GM19463 (cell line): ENCODE measurements around the gene NEGR1.

Experiments used
- ATAC-seq: cut with Tn5 transposase; IDR thresholded peaks from one replicate; pipeline ENCODE4 v1.9.1; 2021; ENCODE audit warnings: mild to moderate bottlenecking, moderate library complexity; ENCODE audit not compliant: unreplicated experiment

NEGR1 gene

DNA sequence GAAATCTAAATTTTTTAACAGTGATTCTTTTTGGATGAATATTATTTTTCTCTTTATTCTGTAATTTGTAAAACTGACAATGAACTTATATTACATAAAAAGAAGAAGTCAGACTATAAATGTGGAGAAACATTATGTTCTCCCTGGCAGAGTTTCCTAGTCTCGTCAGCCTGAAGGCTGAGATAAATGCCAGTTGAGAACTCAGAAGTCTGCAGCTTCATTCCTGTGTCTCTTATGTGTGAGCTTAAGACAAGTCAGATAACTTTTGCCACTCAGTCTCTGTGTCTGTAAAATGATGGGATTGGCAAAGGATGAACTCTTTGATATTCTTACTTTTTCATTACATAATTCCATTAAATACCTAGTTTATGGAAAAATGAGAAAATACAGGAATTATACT, 632.7 kb downstream of the NEGR1 start:
- no peak for ATAC-seq

DNA sequence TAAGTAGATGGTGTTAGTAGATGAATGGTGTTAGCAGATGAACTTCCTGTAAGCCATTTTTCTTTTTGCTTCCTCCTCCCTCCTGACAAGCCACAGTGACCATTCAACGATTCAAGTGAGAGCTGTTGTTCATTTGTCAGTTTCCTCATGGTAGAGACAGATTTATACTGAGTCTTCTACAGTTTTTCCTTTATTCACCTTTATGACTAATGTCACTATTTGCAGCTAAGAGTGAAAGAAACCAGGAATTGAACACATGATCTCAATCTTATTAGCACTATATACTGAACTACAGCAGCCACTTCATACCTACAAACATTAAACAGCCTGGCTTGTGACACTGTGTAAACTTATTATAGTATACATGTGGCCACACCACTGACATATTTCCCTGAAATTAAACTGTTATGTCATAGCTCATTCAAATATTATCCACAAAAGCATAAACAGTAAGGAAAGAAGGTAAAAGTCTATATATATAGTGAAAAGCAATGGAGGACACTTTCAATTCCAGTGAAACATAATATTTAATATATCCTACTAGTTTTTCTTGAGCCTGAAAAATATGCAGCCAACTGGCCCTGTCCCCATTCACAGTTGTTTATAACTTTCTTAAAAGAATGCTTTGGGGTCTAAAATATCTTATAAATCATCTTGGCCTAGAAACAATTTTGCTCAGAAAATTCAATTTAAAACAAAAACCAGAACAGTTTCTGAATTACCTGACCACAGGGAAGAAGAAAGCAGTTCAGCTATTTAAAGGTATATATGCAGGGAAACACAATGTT, 634.6 kb downstream of the NEGR1 start:
- no peak for ATAC-seq

DNA sequence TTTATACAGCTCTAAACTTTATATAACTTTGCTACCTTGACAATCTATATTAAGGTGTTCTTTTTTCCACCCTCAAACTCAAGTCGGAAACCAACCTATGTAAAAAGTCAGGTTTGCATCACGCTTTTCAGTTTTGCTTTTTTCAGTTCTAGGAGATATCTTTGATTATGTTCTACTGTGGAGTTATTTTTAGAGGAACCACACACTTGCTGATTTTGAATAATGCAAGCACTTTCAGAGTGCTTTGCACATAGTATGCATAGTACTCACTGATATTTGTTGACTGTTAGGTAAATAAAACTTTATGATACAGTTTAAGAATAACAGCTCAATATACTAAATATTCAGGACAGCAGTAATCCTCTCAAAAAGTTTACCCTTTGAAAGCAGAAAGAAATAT, 637.3 kb downstream of the NEGR1 start:
- no peak for ATAC-seq

DNA sequence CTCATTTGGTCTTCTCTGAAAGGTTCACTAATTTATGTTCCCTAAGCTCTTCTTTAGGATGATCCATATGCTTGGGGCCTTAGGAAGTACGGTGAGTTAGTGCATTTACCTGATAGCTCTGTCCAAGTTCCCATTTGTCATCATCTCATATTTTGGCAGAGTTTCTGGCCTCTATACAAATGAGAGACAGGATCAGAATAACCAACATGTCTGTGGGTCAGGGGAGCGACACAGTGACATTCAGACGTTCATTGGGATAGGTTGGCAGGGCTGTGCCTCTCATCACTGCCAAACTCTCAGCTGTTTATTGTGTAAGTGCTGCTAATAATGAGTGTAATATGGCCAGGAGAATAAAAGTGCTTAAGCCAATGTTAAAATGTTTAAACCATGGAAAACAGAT, 640.4 kb downstream of the NEGR1 start:
- ATAC-seq = no peak

DNA sequence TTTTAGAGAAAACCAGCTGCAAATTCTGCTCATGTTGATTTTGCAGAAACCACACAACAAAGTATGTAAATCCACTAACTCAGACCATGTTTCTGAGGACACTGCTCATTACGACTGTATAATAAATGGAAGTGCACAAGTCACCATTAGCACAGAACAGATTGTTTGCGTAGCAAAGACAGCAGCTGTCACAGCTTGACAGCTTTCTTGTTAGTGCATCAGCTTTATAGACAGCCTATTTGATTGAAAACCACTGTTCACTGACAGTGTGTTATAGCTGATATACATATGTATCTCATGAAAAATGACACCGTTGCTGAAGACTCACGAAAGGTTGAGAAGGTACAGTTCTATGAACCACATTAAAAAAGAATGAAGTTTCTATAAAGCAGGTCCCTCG, 641.3 kb downstream of the NEGR1 start:
- ATAC-seq = no peak

DNA sequence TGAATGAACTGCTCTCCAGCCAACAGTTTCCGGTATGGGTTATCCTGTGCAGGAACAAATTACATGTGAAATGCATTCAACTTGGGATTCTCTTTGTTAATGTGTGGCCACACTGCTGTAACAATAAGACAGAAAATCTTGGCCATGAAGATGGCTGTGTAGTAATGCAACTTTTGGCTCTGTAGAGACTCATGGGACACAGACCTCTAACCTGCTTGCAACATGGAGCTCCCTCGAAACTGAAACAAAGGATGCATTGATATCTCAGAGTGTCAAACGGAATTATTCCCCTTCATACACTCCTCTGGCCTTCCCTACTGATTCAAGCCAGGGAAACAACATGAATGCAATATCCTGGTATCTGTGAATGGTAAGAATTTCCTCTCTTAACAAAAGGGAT, 642.2 kb downstream of the NEGR1 start:
- no peak for ATAC-seq

DNA sequence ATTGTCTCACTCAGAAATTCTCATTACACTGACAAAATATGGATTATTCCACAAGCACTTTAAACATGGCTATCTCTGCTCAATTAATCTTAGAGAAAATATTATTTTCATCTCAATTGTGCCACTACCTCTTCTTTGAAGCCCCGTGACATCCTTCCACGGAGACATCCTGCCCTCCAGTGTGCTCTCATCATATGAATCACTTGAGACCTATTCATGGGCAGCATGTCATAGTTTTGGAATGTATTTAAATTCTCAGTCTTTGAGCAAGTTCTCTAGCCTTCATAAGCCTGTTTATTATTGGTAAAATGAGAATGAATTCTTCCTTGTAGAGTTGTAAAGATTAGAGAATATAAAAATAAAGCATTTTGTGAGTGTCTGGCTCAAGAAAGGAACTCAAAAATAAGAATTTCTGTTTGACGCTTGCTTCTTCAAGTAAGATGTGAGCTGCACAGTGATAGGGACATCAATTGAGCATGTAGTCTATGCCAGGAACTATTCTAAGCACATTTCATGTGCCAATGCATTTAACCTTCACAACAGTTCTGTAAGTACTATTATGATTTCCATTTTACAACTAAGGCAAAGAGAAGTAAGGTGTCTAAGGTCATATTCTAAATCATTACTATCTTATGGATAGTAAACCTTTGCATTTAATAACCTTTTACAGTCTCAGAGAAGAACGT, 644.1 kb downstream of the NEGR1 start:
- ATAC-seq = no peak

DNA sequence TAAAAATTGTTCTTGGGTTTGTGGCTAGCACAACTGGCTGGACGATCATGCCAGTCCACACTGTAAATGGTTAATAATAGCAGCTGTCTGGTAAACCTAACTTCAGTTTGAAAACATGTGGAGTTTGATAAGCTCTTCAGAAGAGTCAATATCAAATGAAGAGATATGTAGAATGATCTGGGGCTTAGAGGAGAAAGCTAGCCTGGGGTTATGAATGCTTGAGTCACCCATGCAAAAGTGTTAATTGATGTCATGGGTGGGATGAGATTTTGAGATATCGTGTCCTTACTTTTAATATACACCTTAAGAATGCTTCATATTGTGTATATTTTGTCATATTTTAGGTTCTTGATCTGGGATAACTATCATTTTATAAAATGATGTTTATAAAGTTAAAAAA, 646.8 kb downstream of the NEGR1 start:
- no peak for ATAC-seq

DNA sequence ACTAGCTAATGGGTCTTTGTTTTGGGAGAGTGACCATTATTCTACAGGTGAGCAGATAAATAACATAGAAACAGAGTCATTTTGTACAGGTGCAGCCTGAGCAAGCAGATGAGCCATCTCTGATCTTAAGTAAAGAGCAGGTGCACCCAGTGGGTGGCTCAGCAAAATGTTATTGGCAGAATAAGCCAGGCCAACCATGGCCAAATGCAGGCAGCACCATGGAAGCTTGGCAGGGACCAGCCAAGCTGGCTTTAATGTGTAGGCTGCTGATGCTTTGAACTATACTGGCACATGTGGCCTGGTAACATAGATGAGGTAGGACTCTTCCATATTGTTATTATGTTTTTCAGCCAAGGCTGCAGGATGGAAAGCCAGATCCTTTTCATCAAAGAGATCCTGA, 648.2 kb downstream of the NEGR1 start:
- ATAC-seq = no peak

DNA sequence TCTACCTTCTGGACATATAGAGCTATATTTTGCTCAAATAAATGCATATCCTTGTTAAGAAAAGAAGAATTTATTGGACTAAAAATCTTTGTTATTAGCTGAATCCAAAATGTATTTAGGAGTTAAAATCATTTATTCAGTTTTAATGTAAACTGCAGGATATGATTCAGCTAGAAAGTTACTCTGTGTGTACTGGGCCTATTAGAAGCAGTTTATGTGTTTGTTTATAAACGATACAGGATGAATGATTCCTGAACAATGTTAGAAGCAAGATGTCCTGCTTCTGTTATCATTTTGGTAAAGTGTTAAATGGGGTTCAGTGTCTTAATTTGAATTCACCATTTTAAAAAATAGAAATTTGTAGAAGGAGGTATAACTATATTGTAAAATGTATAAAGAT, 652.3 kb downstream of the NEGR1 start:
- no peak for ATAC-seq

DNA sequence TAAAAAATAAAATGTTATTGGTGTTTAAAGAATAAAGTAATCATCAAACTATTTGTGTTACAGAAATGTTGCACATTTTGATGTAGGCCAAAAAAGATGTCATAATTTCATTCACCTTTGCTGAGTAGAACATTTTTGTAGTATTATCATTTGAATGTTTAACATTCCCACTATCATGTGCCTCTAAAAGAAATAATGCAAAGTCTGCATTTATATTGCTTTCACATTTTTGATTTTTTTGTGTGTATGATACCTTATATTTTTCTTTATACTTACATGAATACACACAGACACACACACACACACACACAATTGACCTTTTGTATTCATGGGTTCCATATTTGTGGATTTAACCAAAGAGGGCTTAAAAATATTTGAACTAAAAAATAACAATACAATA, 657.3 kb downstream of the NEGR1 start:
- ATAC-seq = no peak

DNA sequence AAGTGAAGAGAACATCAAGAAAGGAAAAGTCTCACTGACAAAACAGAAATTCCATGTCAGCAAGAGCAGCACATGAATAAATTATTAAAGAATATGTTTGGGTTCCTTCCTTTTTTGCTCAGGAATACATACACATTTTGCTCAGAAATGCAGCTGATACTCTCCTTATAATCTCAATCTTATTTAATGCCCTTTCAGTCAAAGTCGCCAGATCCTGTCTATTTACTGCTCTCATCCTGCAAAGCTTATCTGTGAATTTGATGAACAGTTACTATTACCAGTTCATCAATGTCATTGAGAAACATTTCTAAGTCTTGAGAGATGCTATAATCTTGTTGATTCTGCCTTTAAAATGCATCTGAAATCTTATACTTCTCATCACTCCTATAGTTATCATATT, 658.5 kb downstream of the NEGR1 start:
- ATAC-seq = no peak

DNA sequence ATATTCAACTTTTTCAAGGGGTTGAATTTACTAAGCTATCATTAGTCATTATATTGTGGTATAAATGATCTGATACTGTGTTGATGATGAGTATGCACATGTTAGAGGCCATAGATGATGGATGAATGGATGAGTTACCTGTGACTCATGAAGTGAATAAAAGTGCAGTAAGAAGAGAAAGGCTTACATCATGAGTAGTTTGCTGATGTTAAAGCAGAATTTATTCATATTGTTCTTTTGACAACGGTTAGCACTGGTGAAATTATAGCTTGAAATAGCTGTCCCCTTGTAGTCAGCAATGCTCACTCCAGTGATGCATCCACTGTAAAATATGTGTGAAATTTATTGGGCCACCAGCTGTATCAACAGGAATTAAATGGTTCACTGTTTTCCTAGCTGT, 660.6 kb downstream of the NEGR1 start:
- ATAC-seq = no peak

DNA sequence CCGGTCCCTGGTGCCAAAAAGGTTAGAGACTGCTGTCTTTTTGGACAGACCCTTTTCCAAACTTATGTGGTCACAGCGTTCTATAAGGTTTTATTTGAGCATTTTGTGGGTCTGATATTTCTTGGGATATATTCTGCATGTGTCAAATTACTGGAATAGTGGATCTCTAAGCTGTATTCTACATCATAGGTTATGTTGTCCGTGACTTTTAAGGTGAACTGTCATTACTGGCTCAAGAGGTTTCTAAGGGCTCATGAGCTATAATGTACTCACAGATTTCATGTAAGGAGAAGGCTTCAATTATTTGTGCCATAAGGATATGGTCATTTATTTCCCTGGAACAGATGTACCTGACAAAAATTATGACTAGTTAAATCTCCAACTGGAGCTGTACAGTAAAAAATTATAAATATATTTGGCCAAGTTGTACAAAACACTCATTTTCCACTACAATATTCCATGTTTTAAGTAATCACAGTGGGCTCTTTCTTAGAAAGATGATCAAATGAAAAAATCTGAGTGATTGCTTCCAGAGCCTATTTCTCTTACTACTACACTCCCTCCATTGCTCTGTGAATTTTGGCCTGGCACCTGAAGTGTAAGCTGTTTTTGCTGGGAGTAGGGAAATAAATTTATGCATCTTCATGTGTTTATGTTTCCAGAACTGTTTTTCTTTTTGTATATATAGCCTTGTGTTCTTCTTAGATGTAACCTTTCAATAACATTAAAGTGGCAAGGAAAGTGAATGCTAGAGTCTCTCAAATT, 663.4 kb downstream of the NEGR1 start:
- ATAC-seq = no peak

DNA sequence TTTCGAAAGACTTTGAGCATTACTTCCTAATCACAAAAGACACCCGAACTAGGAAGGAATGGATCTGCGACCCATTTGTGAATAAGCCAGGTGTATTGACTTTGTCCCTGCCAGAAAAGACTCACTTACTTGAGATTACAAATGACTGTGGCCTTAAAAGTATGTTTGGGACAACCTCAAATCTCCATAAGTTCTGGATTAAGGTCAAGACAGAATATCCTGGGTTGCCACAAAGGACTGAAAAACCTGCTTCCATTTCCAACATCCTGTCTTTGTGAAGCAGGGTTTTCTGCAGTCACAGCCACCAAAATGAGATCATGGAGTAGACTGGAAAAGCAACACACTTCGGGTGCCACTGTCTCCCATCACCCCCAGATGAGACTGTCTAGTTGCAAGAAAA, 664.1 kb downstream of the NEGR1 start:
- no peak for ATAC-seq

DNA sequence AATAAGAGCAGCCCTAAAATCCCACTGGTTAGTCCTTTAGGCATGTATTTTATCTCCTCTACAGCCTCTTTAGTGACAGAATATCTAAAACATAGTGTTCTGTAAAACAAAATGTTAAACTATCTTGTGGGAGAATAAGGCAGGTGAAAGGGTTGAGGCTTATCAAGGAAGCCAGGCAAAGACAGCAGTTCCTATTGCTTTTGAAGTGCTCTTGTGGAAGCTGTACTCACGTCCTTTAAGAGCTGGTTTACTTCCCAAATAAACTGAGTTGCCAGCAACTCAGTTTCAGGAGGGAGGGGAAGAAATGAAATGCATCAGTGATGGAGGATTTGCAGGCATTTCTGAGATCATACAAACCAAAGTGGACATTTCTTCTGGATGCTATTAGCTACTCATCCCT, 671.9 kb downstream of the NEGR1 start:
- ATAC-seq = no peak

DNA sequence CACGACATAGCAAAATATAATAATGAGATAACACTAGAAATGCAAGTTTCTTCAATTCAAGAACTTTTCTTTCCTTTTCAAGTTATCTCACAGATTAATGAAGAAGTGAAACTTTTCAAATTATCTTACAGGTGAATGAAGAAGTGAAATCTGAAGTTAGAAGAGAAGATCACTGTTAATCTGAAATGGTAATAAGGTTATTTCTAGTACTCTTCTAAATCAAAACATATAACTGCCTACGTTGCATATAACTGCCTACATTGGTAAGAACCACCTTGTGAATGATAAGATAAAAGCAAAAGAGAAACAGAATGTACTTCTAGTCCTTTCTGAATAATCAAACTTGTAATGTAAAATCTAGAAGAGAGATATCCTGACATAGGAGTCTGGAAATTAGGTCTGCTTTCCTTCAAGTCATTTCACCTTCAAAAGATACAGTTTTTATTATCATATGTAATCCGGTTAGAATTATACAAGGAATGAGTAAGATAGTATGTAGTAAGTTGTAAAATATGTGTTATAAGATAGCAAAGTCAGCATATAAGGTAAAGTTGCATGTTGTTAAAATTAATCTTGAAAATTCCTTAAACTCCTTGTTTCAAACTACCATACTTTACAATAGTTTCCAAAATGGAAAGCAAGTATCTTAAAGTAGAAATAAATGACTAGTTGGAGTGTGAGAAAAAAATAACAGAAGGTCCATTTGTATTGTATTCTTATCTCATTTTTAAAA, 679.1 kb downstream of the NEGR1 start:
- ATAC-seq = no peak

DNA sequence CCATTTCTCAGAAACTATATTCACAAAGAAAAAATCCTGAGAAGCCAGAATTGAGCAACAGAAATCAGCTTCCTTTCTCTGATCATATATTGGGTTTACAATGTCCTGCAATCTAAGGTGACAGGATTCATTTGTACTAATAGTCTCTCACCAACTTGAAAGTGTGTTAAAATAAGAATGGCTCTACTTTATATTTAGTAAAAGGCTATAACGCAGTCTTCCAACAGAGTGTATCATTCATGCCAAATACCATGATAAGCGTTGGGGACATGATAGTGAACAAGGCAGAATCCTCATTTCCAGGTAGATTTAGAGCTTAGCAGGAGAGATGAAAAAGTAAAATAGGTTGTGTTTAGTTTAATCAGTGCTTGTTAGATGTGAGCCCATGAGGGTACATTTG, 682.3 kb downstream of the NEGR1 start:
- ATAC-seq = no peak

DNA sequence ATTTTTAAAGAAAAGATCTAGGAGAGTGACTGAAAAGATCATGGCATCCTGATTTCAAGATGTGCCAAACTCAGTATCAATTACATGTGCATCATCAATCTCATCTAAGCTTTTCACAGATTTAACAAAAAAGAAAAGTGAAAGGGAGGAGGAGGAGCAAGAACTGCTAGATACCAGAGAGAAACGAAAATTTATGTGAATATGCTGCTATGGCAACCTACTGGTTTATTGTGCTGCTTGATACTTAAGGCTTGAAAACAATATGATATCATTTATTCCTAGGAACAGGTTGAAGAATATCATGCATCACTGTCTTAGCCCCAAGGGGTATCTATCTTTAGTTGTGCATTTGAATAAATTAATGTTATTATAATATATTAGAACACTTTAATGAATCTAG, 683.0 kb downstream of the NEGR1 start:
- no peak for ATAC-seq

DNA sequence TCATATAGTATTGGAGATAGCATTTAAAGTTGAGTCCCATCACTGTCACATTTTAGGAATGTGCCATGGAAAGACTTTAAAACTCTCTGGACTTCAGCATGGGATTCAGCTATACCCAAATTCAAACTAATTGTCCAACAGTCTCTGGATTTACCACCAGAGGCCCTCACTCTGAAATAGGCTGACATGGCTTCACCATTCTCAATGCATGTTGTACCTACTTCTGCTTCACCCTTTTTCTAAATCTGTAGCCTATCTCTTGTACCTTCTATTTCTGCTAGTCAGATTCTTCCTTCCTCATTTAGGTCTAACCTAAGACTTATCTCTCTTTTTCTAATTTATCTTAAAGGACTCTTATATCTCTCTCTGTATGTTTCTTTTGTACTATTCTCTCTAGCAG, 688.8 kb downstream of the NEGR1 start:
- no peak for ATAC-seq

DNA sequence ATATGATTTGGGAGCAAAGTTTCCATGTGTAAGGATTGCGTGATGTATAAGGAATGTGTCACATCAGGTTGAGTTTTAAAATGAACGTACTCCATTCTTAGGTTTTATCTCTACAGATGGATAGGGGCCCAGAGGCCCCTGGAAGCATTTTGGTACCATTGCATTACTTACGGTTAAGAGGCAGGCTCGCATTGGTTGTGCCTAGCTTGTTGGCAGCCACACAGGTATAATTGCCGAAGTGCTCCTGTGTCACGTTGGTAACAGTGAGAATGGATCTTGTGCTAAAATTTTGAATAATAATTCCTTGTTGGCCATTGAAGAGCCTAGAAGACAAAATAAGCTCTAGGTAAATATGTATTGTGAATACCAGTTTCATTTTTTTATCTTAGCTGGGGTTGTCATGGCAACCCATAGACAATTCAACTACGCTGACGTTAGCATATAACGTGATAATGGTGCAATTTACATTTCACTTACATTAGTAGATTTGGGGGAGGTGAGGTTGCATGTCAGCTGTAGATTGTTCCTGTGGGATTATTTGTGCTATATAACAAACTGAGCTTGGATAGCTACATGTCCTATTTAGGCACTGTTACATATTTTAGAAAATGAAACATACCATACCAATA, 689.6 kb downstream of the NEGR1 start:
- ATAC-seq = no peak
